GM12872 (cell line): ENCODE data around the gene PLEKHG4B.

Source experiments
- TF ChIP-seq, protein P1 (sequence below): IDR thresholded peaks from 3 replicates; pipeline ENCODE4 v1.5.1; 2011; ENCODE audit warnings: low read depth, mild to moderate bottlenecking, low read length, moderate library complexity; ENCODE audit not compliant: insufficient read depth

PLEKHG4B gene

DNA sequence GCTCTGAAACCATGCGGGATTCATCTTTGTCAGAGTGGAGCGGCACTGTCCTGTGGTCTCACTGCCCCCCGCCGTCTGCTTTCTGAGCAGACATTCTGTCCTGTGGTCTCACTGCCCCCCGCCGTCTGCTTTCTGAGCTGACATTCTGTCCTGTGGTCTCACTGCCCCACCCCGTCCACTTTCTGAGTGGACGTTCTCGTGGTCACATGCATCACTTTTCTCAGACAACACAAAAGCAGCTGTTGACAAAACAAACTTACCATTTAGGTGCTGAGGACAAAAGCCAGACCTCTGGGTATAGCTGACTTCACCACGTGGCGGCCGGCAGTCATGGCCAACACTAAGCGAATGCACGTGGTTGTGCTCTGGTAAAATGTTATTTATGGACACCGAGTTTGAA, 102.1 kb downstream of the PLEKHG4B start:
- TF ChIP-seq, protein P1, sequence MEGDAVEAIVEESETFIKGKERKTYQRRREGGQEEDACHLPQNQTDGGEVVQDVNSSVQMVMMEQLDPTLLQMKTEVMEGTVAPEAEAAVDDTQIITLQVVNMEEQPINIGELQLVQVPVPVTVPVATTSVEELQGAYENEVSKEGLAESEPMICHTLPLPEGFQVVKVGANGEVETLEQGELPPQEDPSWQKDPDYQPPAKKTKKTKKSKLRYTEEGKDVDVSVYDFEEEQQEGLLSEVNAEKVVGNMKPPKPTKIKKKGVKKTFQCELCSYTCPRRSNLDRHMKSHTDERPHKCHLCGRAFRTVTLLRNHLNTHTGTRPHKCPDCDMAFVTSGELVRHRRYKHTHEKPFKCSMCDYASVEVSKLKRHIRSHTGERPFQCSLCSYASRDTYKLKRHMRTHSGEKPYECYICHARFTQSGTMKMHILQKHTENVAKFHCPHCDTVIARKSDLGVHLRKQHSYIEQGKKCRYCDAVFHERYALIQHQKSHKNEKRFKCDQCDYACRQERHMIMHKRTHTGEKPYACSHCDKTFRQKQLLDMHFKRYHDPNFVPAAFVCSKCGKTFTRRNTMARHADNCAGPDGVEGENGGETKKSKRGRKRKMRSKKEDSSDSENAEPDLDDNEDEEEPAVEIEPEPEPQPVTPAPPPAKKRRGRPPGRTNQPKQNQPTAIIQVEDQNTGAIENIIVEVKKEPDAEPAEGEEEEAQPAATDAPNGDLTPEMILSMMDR = no peak

DNA sequence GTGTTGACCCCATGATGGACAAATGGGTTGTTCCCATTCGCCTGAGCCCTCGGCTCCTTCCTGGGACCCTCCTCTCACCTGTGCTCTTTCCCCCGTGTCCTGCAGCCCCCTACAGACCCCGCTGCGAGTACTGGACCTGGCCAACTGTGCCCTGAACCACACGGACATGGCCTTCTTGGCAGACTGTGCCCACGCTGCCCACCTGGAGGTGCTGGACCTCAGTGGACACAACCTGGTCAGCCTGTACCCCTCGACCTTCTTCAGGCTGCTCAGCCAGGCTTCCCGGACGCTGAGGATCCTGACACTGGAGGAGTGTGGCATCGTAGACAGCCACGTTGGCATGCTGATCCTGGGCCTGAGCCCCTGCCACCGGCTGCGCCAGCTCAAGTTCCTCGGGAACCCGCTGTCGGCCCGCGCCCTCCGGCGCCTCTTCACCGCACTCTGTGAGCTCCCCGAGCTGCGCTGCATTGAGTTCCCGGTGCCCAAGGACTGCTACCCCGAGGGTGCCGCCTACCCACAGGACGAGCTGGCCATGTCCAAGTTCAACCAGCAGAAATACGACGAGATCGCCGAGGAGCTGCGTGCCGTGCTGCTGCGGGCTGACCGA, 102.7 kb downstream of the PLEKHG4B start:
- TF ChIP-seq, protein P1 = no peak

DNA sequence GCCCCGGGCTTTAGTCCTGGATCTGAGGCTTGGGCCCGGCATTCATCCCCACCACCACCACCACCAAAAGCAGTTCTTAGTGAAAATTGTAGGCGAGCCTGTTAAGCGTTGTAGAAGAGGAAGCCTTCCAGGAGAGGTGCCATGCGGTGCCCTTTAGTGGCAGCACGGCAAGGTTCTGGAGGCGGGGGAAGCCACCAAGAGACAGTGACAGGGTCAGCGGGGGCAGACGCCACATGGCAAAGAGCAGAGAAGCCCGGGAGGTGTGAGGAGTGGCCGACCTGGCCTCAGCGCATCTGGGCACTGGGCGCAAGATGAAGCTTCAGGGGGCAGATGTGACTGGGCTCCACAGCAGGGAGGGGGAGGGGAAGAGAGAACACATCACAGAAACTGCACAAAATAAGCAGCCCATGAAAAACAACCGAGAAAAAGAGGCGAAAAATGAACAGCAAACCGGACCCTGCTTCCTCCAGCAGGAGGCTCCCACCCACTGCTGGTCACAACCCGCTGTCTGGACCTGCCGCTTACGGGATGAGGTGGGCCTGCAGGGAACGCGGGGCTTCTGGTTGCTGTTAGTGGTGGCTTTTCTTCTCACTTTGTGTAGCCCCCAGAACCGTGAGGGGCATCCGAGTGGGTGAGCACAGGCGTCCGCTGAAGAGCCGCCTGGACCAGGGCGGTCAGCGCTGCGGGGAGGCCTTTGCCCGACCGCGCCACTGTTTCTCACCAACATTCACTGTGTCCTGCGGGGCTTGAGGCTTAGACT, 103.6 kb downstream of the PLEKHG4B start:
- TF ChIP-seq, protein P1 = no peak

DNA sequence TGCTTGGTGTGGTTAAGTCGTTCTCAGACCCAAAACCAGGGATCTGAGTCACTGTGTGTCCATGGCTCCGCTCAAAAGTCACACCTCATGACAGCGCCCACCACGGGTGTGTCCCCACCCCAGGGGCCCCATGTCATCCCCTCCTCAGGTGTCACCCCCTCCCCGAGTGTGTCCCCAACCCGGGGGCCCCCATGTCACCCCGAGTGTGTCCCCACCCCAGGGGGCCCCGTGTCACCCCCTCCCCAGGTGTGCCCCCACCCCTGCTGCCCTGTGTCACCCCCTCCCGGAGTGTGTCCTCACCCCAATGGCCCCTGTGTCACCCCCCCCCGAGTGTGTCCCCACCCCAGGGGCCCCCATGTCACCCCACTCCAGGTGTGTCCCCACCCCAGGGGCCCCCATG, 104.4 kb downstream of the PLEKHG4B start:
- TF ChIP-seq, protein P1 = no peak

DNA sequence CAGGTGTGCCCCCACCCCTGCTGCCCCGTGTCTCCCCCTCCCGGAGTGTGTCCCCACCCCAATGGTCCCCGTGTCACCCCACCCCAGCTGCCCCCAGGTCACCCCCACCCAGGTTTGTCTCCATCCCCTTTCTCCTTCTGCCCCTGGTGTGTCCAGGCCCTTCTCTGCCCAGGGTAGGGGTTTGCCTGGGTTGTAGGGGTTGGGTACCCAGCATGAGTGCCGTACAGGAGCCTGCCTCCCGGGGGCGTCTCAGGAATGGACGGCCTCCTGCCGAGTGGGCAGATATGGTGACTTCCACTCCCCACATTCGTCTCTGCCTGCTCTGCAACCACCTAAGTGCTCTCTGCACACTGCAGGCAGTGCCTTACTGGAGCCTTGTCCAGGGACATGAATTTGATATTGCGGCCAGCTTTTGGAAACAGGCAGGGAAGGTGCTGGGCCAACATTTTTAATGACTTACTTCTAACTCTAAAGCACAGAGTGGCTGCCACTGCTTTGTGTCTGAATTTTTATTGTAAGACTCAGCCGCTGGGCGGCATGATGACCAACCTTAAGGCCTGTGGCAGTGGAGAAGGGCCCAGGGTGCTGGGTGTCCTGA, 106.0 kb downstream of the PLEKHG4B start:
- TF ChIP-seq, protein P1 = no peak

DNA sequence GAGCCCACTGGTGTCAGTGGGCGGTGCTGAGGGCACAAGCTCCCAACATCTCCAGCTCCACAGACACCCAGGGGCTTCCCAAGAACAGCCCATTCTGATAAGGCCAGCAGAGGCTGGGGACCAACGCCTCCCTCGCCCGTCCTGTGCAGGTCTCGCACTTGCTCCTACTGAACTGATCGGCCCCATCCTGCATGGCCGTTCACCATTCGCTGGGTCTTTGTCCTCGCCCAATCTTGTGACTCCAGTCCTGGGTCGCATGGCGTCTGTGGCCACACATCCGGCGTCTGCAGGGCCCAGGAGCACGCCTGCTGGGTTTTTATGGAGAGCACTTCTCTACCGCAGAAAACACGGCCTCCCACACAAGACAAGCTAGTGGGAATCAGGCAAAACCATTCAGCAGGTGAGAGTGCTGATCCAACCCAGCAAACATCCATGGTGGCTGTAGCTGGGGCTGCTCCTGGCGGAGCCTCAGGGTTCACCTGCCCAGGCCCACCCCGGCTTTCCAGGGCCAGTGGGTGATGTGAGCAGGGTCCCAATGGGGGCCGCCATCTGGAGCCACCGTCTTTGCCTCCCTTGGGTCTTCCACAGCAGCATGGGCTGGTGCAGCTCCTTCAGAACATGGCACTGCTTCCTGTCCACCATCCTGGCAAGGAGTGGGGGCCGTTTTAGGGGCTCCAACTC, 106.7 kb downstream of the PLEKHG4B start:
- TF ChIP-seq, protein P1 = no peak
